Skeletal muscle cell (primary cell): ENCODE results near the gene GABBR2.

Source experiments
- DNase-seq: peaks from one replicate; pipeline ENCODE4 v3.0.0-alpha.2; 2010; ENCODE audit warnings: low read depth
- H3K4me3 ChIP-seq: 2 replicates; pipeline ENCODE4 v1.5.1; 2011; ENCODE audit warnings: low read depth, mild to moderate bottlenecking, control low read depth, low read length, moderate library complexity

The GABBR2 gene

GRCh38 chr9:98356953-98357690 is 351.6 kb downstream of the GABBR2 start:
- H3K4me3 ChIP-seq, result no peak overlapping the region
- no peak for DNase-seq

- no peak overlapping the region for H3K4me3 ChIP-seq
- no peak for DNase-seq
Measured at GRCh38 chr9:98356326-98356725, 352.4 kb downstream of the GABBR2 start.

GRCh38 chr9:98351370-98351769 is 357.4 kb downstream of the GABBR2 start:
- no peak for DNase-seq

GRCh38 chr9:98347642-98348041 is 361.1 kb downstream of the GABBR2 start:
- H3K4me3 ChIP-seq, result no peak overlapping the region
- no peak for DNase-seq

More at GRCh38 chr9:98351370-98351769, 357.4 kb downstream of the GABBR2 start:
- no peak overlapping the region for H3K4me3 ChIP-seq

GRCh38 chr9:98345011-98345410 is 363.7 kb downstream of the GABBR2 start:
- no peak for DNase-seq
- no peak overlapping the region for H3K4me3 ChIP-seq

- no peak overlapping the region for H3K4me3 ChIP-seq
- no peak for DNase-seq
Measured at GRCh38 chr9:98344581-98344980, 364.2 kb downstream of the GABBR2 start.

GRCh38 chr9:98342820-98343210 is 365.9 kb downstream of the GABBR2 start:
- DNase-seq, result no peak

GRCh38 chr9:98342098-98342819 is 366.5 kb downstream of the GABBR2 start:
- H3K4me3 ChIP-seq, result no peak overlapping the region
- DNase-seq, result no peak

More at GRCh38 chr9:98342820-98343210, 365.9 kb downstream of the GABBR2 start:
- no peak overlapping the region for H3K4me3 ChIP-seq

- no peak overlapping the region for H3K4me3 ChIP-seq
- DNase-seq, result no peak
Measured at GRCh38 chr9:98341157-98342097, 367.3 kb downstream of the GABBR2 start.

- H3K4me3 ChIP-seq, result no peak overlapping the region
- DNase-seq, result no peak
Measured at GRCh38 chr9:98339987-98340800, 368.5 kb downstream of the GABBR2 start.

GRCh38 chr9:98335661-98336060 is 373.1 kb downstream of the GABBR2 start:
- H3K4me3 ChIP-seq, result no peak overlapping the region

GRCh38 chr9:98334796-98335195 is 373.9 kb downstream of the GABBR2 start:
- no peak for DNase-seq

More at GRCh38 chr9:98335661-98336060, 373.1 kb downstream of the GABBR2 start:
- no peak for DNase-seq

GRCh38 chr9:98333703-98334582 is 374.8 kb downstream of the GABBR2 start:
- DNase-seq, result peak; percentile 62
- H3K4me3 ChIP-seq, result no peak overlapping the region

More at GRCh38 chr9:98334796-98335195, 373.9 kb downstream of the GABBR2 start:
- no peak overlapping the region for H3K4me3 ChIP-seq

- no peak overlapping the region for H3K4me3 ChIP-seq
- DNase-seq, result no peak
Measured at GRCh38 chr9:98332405-98332831, 376.3 kb downstream of the GABBR2 start.

GRCh38 chr9:98331536-98332259 is 377.0 kb downstream of the GABBR2 start:
- no peak overlapping the region for H3K4me3 ChIP-seq
- DNase-seq, result no peak

GRCh38 chr9:98330831-98331230 is 377.9 kb downstream of the GABBR2 start:
- H3K4me3 ChIP-seq, result no peak overlapping the region
- no peak for DNase-seq

GRCh38 chr9:98329904-98330303 is 378.8 kb downstream of the GABBR2 start:
- no peak for DNase-seq
- no peak overlapping the region for H3K4me3 ChIP-seq
